ENCODE measurements around the gene MAGED4B.
"Not testable (repeated sequence)": the region's sequence is repeated elsewhere in the genome, so short reads cannot be mapped to it uniquely, and the experiment has no call there.

- TF ChIP-seq CTCF (IDR thresholded peaks at IDR 0.05; ENCODE audit: low read length); EZH2phosphoT487 (IDR thresholded peaks at IDR 0.05; ENCODE audit: low read length); EZH2 (optimal IDR thresholded peaks at IDR 0.05; ENCODE audit: low read depth, low read length): not testable (repeated sequence)
These were observed 26.7 kb downstream of the MAGED4B start for GRCh38 chrX:52042288-52042687.

Measured in MM.1S (cell line).